Esophagus muscularis mucosa (tissue), 4 donors: Measurements from ENCODE around the gene NEURL4. TPM values are rescaled to one million over a fixed set of nuclear protein-coding genes. Genes with fewer than 3 reads are reported as not detected.
A peak's percentile ranks its signal among the peaks of the same experiment; 100 is the strongest.

Source experiments
- DNase-seq: peaks from one replicate; pipeline ENCODE4 v3.0.0-alpha.2; 2017; ENCODE audit errors: extremely low spot score
- H3K27ac ChIP-seq, 4 donors: fragments of 200-600 bp; sonication (generic); replicated peaks in 1 of 4; 1 replicate in 3 of 4; 2 replicates in 1 of 4; pipeline ENCODE4 v1.5.1; 2016 to 2019; ENCODE audit warnings: mild to moderate bottlenecking in 1 of 4
- H3K27me3 ChIP-seq, 4 donors: fragments of 200-600 bp; sonication (generic); one replicate each; pipeline versions ENCODE4 v1.5.1 to v1.6.0; 2016 to 2019
- H3K36me3 ChIP-seq, 4 donors: fragments of 200-600 bp; sonication (generic); one replicate each; pipeline ENCODE4 v1.5.1; 2016 to 2019
- H3K4me1 ChIP-seq, 4 donors: fragments of 200-600 bp; sonication (generic); one replicate each; pipeline ENCODE4 v1.5.1; 2016 to 2019
- H3K4me3 ChIP-seq, 4 donors: fragments of 200-600 bp; sonication (generic); 1 replicate in 2 of 4; 2 replicates in 2 of 4; pipeline ENCODE4 v1.5.1; 2016 to 2019; ENCODE audit warnings: mild to moderate bottlenecking in 4 of 4, moderate library complexity in 1 of 4
- H3K9me3 ChIP-seq, 4 donors: fragments of 200-600 bp; sonication (generic); 1 replicate in 3 of 4; 2 replicates in 1 of 4; pipeline ENCODE4 v1.5.1; 2016 to 2019
- EP300 ChIP-seq: sonication (generic); formaldehyde crosslinking; IDR thresholded peaks from one replicate; pipeline ENCODE4 v1.6.1; 2017; ENCODE audit warnings: antibody characterized with exemption
- POLR2A ChIP-seq: fragments of 450-650 bp; IDR thresholded peaks from one replicate; pipeline ENCODE4 v1.6.1; 2017; ENCODE audit warnings: antibody characterized with exemption, moderate library complexity, mild to moderate bottlenecking, low read depth
- POLR2AphosphoS5 ChIP-seq, 2 donors: sonication (generic); formaldehyde crosslinking; IDR thresholded peaks; one replicate each; pipeline ENCODE4 v1.6.1; 2017; ENCODE audit warnings: antibody characterized with exemption in 2 of 2
- WGBS: methylation state at CpG from one replicate; pipeline ENCODE4 v1.1.5; 2018; 5-methylcytosine and 5-hydroxymethylcytosine counted together
- intact Hi-C: fragments of 100-400 bp; cut with DNase I; formaldehyde crosslinking; loops from one replicate; pipeline ENCODE4 v1.15.1; 2023
- total RNA-seq, 4 donors: library from RNA; depleted of rRNA; stranded (reverse); fragments of >200 nt; gene quantifications; one replicate each; pipeline versions ENCODE4 v1.1.0 to v1.2.1, GENCODE V29; 2016
- TF ChIP-seq, protein P1 (sequence below), 3 experiments: fragments of 200-600 bp in 2 of 3; fragments of 450-650 bp in 1 of 3; sonication (generic) in 2 of 3; IDR thresholded peaks; one replicate each; pipeline ENCODE4 v1.5.1; 2017 to 2019; ENCODE audit warnings: antibody characterized with exemption in 3 of 3, mild to moderate bottlenecking in 2 of 3, moderate library complexity in 1 of 3

Gene NEURL4
- total RNA-seq, 4 donors from 2014 or later: 13.9 to 27.0 (median 20.6) TPM

DNA sequence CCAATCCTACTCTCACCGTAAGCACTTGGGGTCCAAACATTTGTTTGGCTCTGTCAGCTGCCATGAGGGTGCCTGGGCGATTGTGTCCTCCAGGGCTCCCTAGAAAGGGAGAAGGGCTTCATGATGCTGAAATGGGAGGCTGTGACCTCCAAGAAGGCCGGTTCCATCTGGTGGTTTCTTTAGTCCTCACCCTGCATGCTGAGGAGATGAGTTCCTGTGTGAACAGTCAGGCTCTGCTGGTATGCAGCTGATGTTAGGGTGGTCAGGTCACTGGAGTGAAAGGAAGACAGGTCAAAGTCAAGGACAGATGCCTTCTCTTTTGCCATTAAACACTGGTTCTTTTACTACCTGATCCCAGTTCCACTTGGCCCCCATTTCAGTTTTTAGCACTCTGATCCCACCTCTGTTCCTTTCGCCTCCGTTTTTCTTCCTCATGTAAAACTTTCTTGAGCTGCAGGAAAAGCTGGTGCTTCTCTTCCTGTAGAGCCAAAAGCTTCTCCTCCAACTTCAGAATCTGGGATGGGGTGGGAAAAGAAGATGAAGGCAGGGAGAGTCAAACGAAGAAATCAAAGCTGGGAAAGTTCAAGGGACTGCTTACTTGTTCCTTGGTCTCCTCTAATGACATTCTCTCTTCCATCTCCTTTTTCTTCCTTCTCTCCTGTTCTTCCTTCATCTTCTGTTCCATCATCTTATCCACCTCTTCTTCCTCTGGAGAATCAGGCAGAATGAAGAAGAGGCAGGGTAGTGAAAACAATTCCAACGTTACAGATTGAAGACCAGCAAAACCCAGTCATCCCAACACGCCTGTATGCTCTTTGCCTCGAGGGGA, 15.0 kb downstream of the NEURL4 start:
- peaks cover 53 to 64% (median 60%) of the 10 kb centered on the region in 4 donors for H3K4me1 ChIP-seq
- WGBS: 42% methylated on average over 9 of the region's 9 CpGs
- H3K27ac ChIP-seq: peak overlapping the region; percentile 84 to 94 (median 93)
- no peak for DNase-seq
- H3K27me3 ChIP-seq: no peaks in the 10 kb centered on the region
- H3K4me3 ChIP-seq: peak overlapping the region; percentile 74 to 93 (median 90)
- TF ChIP-seq POLR2AphosphoS5 (IDR thresholded peaks at IDR 0.05) (no peak), POLR2A (no peak), EP300 (no peak)
- TF ChIP-seq, protein P1, sequence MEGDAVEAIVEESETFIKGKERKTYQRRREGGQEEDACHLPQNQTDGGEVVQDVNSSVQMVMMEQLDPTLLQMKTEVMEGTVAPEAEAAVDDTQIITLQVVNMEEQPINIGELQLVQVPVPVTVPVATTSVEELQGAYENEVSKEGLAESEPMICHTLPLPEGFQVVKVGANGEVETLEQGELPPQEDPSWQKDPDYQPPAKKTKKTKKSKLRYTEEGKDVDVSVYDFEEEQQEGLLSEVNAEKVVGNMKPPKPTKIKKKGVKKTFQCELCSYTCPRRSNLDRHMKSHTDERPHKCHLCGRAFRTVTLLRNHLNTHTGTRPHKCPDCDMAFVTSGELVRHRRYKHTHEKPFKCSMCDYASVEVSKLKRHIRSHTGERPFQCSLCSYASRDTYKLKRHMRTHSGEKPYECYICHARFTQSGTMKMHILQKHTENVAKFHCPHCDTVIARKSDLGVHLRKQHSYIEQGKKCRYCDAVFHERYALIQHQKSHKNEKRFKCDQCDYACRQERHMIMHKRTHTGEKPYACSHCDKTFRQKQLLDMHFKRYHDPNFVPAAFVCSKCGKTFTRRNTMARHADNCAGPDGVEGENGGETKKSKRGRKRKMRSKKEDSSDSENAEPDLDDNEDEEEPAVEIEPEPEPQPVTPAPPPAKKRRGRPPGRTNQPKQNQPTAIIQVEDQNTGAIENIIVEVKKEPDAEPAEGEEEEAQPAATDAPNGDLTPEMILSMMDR (IDR thresholded peaks at IDR 0.05): no peak
- H3K36me3 ChIP-seq: peaks cover 64 to 84% (median 74%) of the 10 kb centered on the region in 4 donors
- intact Hi-C loops: no loop called here
- H3K9me3 ChIP-seq: no peaks in the 10 kb centered on the region

DNA sequence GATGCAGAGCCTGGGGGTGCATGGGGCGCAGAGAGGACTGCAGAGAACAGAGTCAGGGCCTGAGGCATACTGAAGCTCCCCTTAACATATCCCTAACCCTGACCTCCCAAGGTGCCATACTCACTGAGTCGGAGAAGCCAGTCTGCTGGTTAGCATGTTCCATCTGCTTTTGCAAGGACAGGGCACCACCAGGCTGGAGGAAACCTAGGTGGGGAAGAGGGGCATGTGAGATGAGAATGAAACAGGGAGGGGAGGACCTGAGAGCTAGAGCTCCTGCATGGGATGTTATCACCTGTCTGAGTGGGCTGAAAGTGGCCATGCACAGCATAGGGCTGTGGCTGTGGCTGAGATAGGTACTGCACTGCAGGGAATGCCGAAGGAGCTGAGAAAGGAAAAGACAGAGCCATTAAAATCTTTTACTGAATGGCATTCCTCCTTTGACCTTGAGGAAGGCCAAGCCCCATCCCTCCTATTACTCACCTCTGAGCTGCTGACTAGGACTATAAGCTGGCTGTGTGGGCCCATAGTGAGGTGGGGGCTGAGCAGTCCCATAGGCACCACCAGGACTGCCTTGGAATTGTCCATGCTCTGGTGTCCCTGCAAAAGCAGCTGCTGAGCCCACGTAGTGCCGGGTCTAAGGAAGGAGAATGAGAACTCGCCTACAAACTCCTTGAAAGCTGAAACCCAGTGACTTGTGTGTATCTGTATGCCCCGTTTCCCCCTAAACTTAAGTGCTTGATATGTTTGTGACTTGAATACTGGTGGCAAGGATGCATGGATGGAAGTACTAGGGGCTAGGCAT, 15.8 kb downstream of the NEURL4 start:
- H3K9me3 ChIP-seq: no peaks in the 10 kb centered on the region
- H3K27me3 ChIP-seq: no peaks in the 10 kb centered on the region
- H3K36me3 ChIP-seq: peaks cover 56 to 75% (median 65%) of the 10 kb centered on the region in 4 donors
- peaks cover 56 to 73% (median 67%) of the 10 kb centered on the region in 4 donors for H3K4me1 ChIP-seq
- H3K4me3 ChIP-seq: no peak overlapping the region
- WGBS: 89% methylated on average over 7 of the region's 7 CpGs
- intact Hi-C loops: no loop called here
- DNase-seq: no peak
- peak overlapping the region; percentile 84 to 94 (median 93) for H3K27ac ChIP-seq
- TF ChIP-seq, protein P1 (IDR thresholded peaks at IDR 0.05): peak in 1 of 3 experiments; percentile 17
- TF ChIP-seq EP300: no peak

DNA sequence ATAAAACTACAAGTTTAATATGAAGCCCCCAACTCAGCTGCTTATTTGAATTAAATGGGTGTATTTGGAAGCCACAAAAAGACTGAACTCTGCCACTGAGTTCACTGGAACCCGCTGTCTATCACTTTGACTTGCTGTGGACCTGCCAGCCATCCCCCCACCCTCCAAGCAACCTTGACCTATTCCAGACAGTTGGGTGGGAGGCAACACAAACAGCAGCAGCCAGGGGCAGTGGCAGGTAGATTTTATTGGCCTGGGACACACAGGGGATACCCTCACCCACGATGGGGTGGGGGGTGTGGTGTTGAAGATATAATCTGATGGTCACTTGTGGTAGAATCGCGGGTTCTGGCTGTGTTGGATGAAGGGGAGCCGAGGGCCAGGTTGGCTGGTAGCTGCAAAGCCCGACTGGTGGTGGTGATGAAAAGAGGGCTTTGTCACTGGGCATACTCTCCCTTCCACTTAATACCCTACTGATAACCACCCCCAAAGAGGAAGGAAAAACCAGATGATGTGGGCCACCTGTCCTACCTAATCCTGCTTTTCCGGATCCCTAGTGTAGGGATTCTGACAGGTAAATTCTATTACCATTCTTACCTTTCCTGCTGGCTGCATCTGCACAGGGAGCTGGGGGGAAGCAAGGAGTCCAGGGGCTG, 16.6 kb downstream of the NEURL4 start:
- WGBS: 74% methylated on average over 7 of the region's 7 CpGs
- intact Hi-C loops: no loop called here
- Histone ChIP-seq H3K27ac (peak overlapping the region in 3 of 4 donors; percentile 84 to 94 (median 92)), H3K4me1 (peaks cover 56 to 76% (median 68%) of the 10 kb centered on the region in 4 donors), H3K36me3 (peaks cover 49 to 68% (median 58%) of the 10 kb centered on the region in 4 donors), H3K27me3 (no peaks in the 10 kb centered on the region), H3K4me3 (no peak overlapping the region), H3K9me3 (no peaks in the 10 kb centered on the region)
- no peak for TF ChIP-seq POLR2A
- no peak for TF ChIP-seq POLR2AphosphoS5 (IDR thresholded peaks at IDR 0.05)
- TF ChIP-seq, protein P1 (IDR thresholded peaks at IDR 0.05): no peak
- no peak for TF ChIP-seq EP300
- no peak for DNase-seq

DNA sequence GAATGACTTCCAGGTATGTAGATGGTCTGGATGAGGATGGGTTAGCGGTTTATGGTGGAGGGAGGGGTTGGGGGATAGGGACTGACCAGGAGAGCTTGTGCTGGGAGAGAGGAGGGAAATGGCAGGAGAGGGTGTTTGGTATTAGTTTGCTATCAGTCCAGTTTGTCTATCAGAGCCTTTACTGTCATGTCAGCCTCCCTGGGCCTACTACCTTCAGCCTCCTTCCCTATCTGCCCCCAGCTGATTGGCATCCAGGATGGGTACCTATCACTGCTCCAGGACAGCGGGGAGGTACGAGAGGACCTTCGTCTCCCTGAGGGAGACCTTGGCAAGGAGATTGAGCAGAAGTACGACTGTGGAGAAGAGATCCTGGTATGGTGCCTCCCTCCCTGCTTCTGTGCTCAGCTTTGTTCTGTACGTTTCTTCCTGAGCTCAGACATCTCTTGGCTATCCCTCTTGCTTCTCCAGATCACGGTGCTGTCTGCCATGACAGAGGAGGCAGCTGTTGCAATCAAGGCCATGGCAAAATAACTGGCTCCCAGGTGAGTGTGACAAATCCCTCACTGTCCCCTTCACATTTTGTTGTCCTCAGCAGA, 17.9 kb downstream of the NEURL4 start:
- no peak for DNase-seq
- H3K36me3 ChIP-seq: peaks cover 38 to 55% (median 49%) of the 10 kb centered on the region in 4 donors
- 89% methylated on average over 7 of the region's 7 CpGs for WGBS
- H3K4me1 ChIP-seq: peaks cover 60 to 79% (median 71%) of the 10 kb centered on the region in 4 donors
- intact Hi-C loops: no loop called here
- no peak overlapping the region for H3K4me3 ChIP-seq
- no peaks in the 10 kb centered on the region for H3K27me3 ChIP-seq
- H3K9me3 ChIP-seq: no peaks in the 10 kb centered on the region
- H3K27ac ChIP-seq: peak overlapping the region; percentile 0 to 95 (median 20)
- no peak for TF ChIP-seq EP300
- TF ChIP-seq, protein P1 (IDR thresholded peaks at IDR 0.05): no peak
- no peak for TF ChIP-seq POLR2AphosphoS5 (IDR thresholded peaks at IDR 0.05)
- TF ChIP-seq POLR2A: no peak
